LoVo (cell line): ENCODE results near the gene CATSPERD.
"Not testable (repeated sequence)": the region's sequence is repeated elsewhere in the genome, so short reads cannot be mapped to it uniquely, and the experiment has no call there.

ENCODE experiments used
- DNase-seq: peaks from one replicate; pipeline ENCODE4 v3.0.0-alpha.2; 2016; ENCODE audit warnings: low spot score

The CATSPERD gene

DNA sequence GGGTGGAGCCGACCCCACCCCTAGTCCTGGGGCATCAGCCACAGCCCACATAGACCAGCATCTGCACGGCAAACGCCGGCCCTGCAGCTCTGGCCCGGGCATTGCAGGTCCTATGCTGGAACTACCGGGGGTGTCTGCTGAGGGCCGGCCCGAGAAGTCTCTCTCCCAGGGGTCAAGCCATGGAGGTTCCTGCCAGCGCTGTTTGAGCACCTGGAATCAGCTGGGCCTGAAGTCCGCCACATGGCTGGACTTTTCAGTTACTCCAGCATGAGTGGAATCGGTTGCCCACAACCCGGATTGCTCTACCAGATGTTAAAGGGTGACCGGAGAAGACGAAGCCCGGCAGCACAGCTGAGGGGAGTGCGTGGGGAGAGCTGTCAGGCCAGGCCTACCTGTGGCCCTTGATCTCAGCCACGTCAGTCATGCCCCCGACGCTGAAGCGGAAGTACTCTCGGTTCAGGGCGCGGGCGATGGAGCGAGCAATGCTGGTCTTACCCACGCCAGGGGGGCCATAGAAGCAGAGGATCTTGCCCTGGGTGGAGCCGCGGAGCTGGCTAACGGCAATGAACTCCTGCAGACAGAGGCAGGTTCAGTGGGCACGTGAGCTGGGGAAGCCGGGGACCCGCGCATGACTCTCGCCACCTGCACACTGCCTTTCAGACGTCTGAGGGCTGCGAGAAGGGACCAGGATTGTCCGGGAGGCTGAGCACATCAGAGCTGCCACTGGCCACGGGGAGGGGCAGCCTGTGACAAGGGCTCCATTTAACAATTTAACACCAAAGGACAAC lies 21.6 kb upstream of the CATSPERD start:
- DNase-seq, result no peak

DNA sequence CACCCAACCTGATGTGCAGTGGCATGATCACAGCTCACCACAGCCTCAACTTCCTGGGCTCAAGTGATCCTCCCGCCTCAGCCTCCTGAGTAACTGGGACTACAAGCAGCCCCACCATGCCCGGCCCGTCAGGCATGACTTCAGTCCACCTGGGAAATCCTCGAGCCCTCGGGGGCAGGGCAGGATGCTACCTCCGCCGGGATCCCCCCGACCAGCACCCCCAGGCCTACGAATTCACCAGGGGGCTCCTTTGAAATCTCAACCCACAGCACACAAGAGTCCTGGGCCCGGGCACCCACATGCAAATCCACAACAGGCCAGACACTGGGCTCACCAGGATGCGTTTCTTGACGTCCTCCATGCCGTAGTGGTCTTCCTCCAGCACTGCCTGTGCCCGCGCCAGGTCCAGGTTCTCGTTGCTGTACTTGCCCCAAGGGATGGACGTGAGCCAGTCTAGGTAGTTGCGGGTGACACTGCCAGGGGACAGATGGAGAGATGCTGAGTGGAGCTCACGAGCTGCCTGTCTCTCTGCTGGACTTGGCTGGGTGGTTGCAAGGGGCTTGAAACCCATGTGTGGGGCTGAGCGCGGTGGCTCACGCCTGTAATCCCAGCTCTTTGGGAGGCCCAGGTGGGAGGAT lies 19.9 kb upstream of the CATSPERD start:
- DNase-seq, result no peak

DNA sequence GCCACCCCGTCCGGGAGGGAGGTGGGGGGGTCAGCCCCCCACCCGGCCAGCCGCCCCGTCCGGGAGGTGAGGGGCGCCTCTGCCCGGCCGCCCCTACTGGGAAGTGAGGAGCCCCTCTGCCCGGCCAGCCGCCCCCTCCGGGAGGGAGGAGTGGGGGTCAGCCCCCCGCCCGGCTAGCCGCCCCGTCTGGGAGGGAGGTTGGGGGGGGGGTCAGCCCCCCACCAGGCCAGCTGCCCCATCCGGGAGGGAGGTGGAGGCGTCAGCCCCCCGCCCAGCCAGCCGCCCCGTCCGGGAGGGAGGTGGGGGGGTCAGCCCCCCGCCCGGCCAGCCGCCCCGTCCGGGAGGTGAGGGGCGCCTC lies 18.4 kb upstream of the CATSPERD start:
- not testable (repeated sequence) for DNase-seq

DNA sequence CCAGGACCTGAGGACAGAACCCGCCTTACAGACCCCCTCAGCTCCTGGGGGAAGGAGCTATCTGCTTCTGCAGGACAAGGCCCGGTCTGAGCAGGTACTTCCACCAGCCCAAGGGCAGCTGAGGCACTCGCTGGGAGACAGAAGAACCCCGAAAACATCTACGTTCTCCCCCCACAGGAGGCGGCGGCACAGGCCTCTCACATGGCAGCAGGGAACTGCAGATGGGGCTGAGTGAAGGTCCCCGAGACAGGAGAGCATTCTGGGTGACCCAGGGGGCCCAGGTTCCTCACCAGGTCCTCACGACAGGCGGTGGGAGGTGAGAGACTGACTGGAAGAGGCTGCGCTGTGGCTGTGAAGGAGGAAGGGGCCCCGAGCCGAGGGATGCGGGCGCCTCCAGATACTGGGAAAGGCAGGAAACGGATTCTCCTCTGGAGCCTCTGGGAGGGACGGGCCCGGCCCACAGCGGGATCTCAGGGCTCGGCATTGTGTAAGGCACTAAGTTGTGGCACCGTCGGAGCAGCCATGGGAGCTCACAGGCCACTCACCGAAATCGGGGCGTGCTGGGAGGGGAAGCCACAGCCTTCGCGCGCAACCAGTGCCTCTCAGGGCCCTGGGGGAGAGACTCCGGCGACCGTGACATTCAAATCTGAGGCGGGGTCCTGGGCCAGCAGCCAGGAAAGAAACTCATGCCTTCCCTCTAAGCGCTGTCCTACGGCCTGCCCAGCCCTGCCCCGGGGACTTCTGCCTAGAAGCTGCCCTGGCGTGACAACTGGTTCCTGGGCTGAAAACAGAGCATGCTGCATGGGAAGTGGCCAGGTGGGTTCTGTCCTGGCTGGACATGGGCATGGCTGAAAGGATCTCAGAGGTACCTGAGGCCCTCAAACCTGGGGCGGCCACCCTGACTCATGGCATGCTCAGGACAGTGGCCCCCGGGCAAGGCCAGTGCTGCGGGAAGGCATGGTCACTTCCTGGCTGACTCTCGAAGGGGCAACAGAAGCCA lies 16.3 kb upstream of the CATSPERD start:
- no peak for DNase-seq

DNA sequence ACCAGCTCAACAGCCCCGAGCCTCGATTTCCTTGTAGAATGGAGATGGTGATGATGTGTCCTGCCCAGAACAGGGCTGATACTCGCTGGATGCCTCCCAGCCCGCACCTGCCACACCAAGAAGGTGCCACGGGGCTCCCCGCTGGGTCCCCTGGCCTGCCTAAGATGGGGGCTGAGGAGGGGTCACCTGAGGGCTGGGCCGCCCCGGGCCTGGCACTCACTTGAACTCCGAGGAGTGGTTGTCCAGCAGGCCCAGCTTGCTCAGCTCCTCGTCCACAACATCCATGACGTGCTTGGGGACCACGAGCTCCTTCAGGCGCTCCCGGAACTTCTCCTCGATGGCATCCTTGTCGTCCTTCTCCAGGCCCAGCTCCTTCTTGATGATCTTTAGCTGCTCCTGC lies 14.9 kb upstream of the CATSPERD start:
- no peak for DNase-seq

DNA sequence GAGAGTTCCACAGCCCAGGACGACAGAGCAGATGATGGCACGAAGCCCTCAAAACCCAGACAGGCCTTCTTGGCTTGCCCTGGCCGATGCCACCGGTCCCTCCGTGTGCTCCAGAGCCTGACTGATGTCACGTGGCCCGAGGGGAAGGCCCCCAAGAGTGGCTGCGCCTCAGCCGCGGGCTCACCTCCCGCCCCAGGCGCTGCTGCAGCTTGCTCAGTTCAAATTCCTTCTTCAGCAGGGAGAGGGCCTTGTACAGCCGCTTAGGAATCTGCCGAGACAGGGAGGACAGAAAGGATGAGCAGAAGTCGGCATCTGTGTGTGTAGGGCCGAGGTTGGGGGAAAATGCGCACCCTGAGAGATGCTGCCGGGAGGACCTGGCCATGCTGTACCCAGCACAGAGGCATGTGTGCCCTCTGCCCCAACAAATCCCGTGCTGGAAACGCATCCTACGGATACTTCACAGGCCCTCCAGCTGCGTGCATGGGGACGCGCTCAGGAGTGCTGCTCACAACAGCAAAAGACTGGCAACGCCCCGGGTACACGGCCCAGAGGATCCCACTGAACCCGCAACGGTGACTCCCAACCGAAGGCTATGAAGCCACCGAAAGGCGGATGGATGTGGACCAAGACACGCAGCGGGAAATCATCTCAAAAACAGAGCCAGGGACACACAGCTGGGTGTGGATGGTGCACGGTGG lies 13.4 kb upstream of the CATSPERD start:
- no peak for DNase-seq

DNA sequence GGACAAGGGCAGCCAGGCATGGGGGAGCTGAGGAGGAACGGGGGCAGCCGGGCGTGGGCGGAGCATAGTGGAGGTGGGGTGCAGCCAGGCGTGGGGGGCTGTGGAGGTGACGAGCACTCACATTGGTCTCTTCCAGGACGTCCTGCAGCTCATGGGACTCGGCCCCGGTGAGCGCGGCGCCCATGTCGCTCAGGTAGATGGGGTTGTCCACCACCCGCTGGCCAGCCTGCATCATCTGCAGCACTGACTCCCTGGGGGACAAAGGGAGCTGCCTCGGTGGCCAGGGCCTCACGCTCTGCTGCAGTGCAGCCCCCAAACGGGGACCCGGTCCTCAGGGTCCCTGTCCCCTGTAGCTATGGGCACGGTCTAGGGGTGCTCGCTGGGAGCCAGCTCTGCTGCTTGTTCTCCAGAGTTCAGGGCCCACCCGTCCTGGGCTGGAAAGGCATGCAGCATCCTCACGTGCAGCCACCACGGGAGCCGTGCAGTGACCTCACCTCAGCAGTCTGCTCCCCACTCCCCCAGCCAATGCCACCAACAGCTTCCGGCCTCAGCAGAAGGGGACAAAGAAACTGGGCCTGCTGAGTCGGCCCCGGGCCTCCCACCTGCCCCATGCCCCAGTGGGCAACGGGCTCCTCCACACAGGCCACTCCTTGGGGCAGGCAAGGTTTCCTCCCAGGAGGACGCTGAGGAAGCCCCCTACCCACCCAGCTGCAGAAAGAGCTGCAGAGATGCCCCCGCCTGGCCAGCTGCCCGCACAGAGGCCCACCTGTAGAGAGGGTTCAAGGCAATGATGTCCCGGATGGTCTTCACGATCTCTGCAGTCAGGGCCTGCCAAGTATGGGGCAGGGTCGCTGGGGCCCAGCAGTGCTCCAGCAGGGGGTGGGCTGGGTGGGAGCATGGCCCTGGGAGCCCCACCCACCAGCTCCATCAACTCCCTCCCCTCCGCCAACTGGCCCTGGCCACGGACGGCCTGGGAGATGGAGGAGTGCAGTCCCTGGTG lies 12.6 kb upstream of the CATSPERD start:
- DNase-seq, result no peak

DNA sequence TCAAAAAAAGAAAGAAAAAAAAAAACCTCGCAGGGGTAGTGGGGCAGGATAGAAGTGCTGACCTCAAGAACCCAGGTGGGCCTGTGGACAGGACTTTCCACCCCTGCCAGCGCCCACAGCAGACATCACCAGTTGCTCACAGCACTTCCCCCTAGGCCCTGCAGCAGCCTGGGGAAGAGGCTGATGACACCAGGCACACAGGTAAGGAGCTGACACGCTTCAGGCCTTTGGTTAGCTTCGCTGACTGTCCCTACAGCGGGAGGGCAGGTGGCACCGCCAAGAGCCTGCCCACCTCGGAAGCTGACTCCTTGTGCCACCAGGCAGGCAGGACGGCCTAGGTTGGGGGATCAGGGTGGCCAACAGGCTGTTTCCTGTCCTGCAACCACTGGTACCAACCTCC lies 9.4 kb upstream of the CATSPERD start:
- no peak for DNase-seq

DNA sequence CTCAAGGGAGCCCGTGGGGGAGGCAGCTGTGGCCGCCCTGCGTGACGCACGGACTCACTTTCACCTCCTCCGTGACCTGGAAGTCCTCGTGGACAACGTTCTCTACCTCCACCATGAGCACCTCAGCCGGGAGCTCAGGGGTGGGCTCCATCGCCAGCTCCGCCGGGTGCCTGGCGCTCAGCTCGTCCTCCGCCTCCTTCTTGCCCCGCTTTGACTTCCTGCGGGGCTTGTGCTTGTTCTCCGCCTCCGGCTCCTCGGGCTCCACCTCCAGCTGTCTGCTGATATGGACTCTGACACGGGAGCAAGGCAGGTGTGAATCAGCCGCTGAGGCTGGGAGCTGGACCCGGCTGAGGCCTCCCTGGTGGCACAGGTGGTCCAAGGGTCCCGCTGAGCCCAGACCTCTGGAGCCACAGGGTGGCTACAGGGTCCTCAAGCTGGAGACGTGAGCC lies 8.7 kb upstream of the CATSPERD start:
- DNase-seq, result no peak

DNA sequence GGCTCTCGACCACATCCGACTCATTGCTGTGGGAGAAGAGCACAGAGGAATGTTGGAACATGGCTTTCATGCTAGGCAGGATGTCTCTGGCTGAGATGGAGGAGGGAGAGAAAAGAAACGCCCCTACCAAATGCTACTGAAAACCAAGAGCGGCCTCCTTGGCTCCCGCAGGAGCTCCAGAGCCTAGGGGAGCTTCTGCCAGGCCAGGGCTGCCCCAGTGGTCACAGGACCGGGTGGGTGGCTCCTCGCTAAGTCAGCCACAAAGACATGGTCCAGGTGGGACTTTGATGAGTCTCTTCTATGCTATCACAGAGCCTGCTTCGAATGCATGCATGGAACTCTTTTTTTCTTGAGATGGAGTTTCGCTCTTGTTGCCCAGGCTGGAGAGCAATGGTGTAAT lies 7.2 kb upstream of the CATSPERD start:
- DNase-seq, result no peak

DNA sequence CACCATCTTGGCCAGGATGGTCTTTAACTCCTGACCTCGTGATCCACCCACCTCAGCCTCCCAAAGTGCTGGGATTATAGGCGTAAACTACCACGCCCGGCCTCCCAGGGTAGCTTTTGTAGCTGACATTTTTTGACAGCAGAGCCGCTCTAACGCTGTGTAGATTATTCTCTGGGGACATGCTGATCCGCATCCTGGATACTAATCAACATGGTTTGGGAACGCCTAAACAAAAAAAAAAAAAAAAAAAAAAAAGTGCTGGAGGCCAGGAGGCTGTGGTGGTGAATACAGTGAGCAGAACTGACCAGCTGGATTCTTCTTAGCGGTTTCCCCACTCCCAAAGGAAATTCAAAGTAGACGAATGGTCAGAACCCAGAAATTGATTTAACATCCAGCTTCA lies 5.6 kb upstream of the CATSPERD start:
- DNase-seq, result no peak

DNA sequence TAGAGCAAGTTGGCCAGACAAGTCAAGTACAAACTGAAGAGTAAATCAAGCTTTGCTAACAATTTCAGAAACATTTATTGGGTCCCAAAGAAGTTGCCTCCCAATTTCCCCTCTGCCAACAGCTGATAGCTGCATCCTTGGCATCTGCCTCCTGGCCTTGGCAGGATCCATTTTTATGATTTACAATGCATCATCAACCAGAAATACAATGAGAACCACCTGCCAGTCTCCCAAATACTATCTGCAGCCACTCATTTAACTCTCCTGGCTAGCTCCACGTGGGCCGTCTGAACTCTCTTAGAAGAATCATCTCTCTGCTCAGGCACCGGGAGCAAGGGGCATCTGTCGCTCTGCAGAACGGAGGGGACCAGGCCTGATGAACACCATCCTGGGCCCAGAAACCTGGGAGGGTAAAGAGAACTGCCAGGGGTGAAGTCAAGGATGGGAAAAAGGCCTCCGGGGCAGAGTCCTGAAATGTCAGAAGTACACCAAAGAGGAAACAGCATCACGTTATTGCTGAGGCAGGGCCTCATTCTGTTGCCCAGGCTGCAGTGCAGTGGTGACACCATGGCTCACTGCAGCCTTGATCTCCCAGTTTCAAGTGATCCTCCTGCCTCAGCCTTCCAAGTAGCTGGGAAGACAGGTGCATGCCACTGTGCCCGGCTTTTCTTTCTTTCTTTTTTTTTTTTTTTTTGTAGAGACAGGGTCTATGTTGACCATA lies 3.1 kb upstream of the CATSPERD start:
- DNase-seq, result no peak

DNA sequence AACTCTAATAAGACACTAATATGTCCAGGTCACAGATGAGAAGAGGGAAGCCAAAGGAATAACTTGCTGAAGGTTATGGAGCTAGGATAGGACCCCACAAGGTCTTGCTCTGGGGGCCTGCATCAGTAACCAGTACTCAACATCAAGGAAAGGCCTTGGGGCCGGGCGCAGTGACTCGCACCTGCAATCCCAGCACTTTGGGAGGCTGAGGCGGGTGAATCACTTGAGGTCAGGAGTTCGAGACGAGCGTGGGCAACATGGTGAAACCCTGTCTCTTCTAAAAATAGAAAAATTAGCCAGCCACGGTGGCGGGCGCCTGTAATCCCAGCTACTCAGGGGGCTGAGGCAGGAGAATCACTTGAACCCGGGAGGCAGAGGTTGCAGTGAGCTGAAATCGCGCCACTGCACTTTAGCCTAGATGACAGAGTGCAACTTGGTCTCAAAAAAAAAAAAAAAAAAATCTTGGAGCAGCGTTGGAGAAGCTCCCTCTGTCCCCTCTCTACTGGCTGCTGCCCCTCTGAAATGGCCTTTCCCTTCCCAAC lies 2.3 kb upstream of the CATSPERD start:
- no peak for DNase-seq

DNA sequence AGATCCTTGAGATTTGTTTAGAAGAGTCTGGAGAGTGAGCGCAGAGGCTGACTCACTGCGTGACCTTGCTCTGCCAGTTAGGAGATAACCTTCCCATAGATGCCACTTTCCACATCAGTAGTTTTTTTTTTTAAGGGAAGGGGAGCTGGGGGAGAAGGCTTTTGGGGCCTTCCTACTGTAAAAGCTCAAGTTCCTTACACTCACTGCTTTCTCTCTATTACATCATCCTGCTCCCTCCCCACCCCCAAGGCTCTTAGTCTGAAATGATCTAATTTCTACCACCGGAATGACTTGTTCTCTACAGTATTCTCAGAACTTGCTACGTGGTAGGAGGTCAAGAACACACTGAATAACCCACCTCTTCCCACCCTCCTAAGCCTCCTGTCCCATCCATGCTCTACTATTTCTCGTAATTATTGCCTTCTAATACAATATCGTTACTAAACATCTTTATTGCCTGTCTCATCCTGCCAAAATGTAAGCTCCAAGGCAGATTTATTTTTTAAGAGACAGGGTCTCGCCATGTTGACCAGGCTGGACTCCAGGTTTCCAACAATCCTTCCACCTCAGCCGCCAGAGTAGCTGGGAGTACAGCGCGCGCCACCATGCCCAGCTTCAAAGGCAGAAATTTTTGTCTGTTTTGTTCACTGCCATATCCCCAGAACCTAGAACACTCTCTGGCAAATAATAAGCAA lies 1.7 kb upstream of the CATSPERD start:
- peak; percentile 63 for DNase-seq

DNA sequence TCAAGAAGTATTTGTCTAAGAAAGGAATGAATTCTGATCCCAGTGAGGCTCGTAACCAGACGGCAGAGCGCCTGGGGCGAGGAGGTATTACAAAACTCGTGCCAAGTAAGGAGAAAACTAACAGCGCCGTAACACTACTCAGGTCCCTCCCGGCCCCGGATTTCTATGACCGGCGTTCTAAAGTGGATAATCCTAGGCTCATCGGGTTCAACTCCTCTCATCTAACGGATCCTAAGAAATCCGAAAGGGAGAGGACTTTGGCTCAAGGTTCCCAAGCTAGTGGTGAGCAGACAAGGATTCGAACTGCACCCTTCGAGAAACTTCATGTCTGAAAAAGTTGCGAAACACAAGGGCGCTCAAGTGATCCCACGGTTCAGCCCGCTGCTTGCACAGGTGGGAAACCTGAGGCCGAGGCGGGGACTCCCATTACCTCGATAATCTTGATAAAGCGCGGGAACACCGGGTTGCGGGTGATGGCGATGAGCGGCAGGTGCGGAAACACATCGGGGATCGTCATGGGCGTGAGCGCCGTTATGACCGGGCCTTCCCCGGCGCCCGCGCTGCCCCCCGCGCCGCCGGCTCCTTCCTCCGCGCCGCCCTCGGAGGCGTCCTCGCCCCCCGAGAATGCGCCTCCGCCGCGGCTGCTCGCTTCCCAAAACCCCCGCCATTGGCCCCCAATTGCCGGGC lies 1.0 kb upstream of the CATSPERD start:
- no peak for DNase-seq

DNA sequence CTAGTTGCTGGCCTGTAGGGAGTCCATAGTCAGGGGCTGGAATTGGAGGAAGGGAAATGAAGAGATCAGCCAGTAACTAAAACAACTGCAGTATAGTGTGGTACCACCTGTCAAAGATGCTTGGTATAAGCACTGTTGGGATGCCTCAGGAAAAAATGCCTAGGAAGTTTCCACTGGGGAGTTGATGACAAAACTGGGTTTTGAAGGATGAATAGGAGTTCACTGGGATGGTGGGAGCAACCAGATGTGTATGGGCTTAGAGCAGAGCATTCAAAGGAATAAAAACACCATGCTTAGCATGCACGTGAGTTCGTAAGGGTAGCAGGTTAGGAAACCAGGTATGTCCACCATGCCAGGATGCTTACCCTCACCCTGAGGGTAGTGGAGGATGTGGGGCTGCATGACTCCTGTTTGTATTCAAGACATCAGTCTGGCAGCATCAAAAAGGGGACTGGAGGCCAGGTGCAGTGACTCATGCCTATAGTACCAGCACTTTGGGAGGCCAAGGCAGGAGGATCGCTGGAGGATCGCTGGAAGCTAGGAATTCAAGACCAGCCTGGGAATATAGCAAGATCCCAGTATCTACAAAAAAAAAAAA lies 7.1 kb downstream of the CATSPERD start:
- no peak for DNase-seq

DNA sequence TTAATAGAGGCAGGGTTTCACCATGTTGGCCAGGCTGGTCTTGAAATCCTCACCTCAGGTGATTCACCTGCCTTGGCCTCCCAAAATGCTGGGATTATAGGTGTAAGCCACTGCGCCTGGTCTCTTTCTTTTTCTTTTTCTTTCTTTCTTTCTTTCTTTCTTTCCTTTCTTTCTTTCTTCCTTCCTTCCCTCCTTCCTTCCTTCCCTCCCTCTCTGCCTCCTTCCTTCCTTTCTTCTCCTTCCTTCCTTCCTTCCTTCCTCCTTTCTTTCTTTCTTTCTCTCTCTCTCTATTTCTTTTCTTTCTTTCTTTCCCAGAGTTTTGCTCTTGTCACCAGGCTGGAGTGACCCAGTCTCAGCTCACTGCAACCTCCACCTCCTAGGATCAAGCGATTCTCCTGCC lies 12.7 kb downstream of the CATSPERD start:
- DNase-seq, result not testable (repeated sequence)

DNA sequence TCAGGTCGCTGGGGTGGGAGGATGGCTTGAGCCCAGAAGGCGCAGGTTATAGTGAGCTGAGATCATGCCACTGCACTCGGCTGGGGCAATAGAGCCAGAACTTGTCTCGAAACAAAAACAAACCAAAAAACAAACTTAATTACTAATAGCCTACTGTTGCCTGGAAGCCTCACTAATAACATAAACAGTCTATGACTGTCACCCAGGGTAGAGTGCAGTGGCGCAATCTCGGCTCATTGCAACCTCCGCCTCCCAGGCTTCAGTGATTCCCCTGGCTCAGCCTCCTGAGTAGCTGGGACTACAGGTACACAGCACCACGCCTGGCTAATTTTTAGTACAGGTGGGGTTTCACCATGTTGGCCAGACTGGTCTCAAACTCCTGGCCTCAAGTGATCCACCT lies 18.0 kb downstream of the CATSPERD start:
- DNase-seq, result no peak
